Chondrocyte (in vitro differentiated cells): Measurements from ENCODE around the gene BOC. TPM values are rescaled to one million over a fixed set of nuclear protein-coding genes. Genes with fewer than 3 reads are reported as not detected.

ENCODE experiments used
- DNase-seq: peaks from one replicate; pipeline ENCODE4 v3.0.0; 2021; ENCODE audit warnings: mixed read lengths, low spot score
- H3K27ac Mint-ChIP-seq: one replicate; pipeline ENCODE4 v1.8.0; 2021; ENCODE audit warnings: mild to moderate bottlenecking, moderate library complexity, mixed read lengths; ENCODE audit not compliant: unreplicated experiment
- H3K27me3 Mint-ChIP-seq: 2 replicates; pipeline ENCODE4 v1.8.0; 2021; ENCODE audit warnings: low read depth, mixed read lengths
- H3K36me3 Mint-ChIP-seq: 2 replicates; pipeline ENCODE4 v1.8.0; 2021; ENCODE audit warnings: low read depth, mixed read lengths
- H3K4me1 Mint-ChIP-seq: 2 replicates; pipeline ENCODE4 v1.8.0; 2021; ENCODE audit warnings: low read depth, mild to moderate bottlenecking, mixed read lengths
- H3K4me3 Mint-ChIP-seq: one replicate; pipeline ENCODE4 v1.8.0; 2021; ENCODE audit warnings: mild to moderate bottlenecking, moderate library complexity, mixed read lengths; ENCODE audit not compliant: unreplicated experiment
- H3K9me3 Mint-ChIP-seq: 2 replicates; pipeline ENCODE4 v1.8.0; 2021; ENCODE audit warnings: low read depth, mixed read lengths
- CTCF ChIP-seq: fragments of 200-600 bp; sonication (generic); IDR thresholded peaks from 2 replicates; pipeline ENCODE4 v1.5.0; 2021; ENCODE audit warnings: antibody characterized with exemption, mild to moderate bottlenecking, moderate library complexity
- total RNA-seq: library from RNA; stranded (reverse); gene quantifications from 3 replicates; pipeline ENCODE4 v1.2.1, GENCODE V29; 2021

BOC gene
- total RNA-seq, 1 donor from 2014 or later: 7.3 TPM

GRCh38 chr3:113255100-113255853 is 43.9 kb downstream of the BOC start:
- Mint-ChIP-seq H3K36me3 (peaks cover 3% of the 10 kb centered on the region), H3K4me1 (peaks cover 2% of the 10 kb centered on the region), H3K27ac (no peak overlapping the region), H3K4me3 (no peak overlapping the region), H3K9me3 (no peaks in the 10 kb centered on the region), H3K27me3 (no peaks in the 10 kb centered on the region)
- no peak for DNase-seq
- TF ChIP-seq CTCF: no peak

- H3K4me3 Mint-ChIP-seq: no peak overlapping the region
- DNase-seq: no peak
- TF ChIP-seq CTCF: no peak
- H3K4me1 Mint-ChIP-seq: peaks cover 2% of the 10 kb centered on the region
- no peaks in the 10 kb centered on the region for H3K9me3 Mint-ChIP-seq
- no peaks in the 10 kb centered on the region for H3K27me3 Mint-ChIP-seq
- no peak overlapping the region for H3K27ac Mint-ChIP-seq
- peaks cover 2% of the 10 kb centered on the region for H3K36me3 Mint-ChIP-seq
Observed at GRCh38 chr3:113255854-113256615, 44.7 kb downstream of the BOC start.

GRCh38 chr3:113258361-113258760 is 47.0 kb downstream of the BOC start:
- no peaks in the 10 kb centered on the region for H3K9me3 Mint-ChIP-seq

GRCh38 chr3:113259196-113259595 is 47.8 kb downstream of the BOC start:
- TF ChIP-seq CTCF: no peak
- no peak overlapping the region for H3K4me3 Mint-ChIP-seq
- H3K4me1 Mint-ChIP-seq: peaks cover 15% of the 10 kb centered on the region
- DNase-seq: no peak
- no peaks in the 10 kb centered on the region for H3K9me3 Mint-ChIP-seq
- H3K27ac Mint-ChIP-seq: no peak overlapping the region
- H3K27me3 Mint-ChIP-seq: no peaks in the 10 kb centered on the region
- peaks cover 6% of the 10 kb centered on the region for H3K36me3 Mint-ChIP-seq

More at GRCh38 chr3:113258361-113258760, 47.0 kb downstream of the BOC start:
- Mint-ChIP-seq H3K4me3 (no peak overlapping the region), H3K36me3 (peaks cover 5% of the 10 kb centered on the region), H3K27ac (no peak overlapping the region), H3K27me3 (no peaks in the 10 kb centered on the region), H3K4me1 (peaks cover 17% of the 10 kb centered on the region)
- no peak for DNase-seq
- TF ChIP-seq CTCF: no peak

GRCh38 chr3:113261063-113261625 is 49.8 kb downstream of the BOC start:
- no peak for TF ChIP-seq CTCF
- Mint-ChIP-seq H3K4me1 (peaks cover 15% of the 10 kb centered on the region), H3K27ac (peak overlapping the region; percentile 24), H3K27me3 (no peaks in the 10 kb centered on the region), H3K36me3 (peaks cover 7% of the 10 kb centered on the region), H3K4me3 (no peak overlapping the region), H3K9me3 (no peaks in the 10 kb centered on the region)
- DNase-seq: no peak
